EL (cell line): Measurements from ENCODE around the gene PDGFB.
A peak's percentile ranks its signal among the peaks of the same experiment; 100 is the strongest.

Experiments
- DNase-seq: peaks from one replicate; pipeline ENCODE4 v3.0.0-alpha.2; 2016

PDGFB gene

DNA sequence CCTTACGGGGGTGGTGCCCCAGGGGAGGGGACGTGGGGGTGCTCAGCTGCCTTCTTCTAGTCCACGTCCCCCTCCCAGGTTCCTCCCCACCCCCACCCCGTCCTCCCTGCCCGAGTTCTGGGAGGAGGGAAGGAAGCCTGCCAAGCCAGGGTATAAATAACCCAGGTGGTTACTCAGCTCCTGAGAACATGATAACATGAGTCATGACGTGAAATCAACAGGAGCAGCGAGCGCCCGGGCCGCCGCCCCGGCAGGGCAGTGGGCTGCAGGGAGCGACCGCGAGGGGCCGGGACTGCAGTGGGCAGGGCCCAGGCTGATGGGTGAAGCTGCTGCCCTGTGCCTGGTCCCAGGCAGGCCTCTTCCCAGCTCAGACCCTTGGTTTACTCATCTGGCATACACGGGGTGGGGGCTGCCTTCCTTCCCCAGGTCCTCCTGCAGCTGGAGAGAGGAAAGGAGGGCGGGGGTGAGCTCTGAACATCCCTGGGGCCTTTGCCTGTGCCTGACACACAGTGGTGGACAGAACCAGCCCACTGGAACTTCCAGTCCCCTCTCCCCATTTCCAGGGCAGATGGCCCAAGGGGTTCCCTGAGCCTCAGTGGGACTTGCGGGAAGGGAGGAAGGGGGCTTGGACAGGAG, 8.8 kb upstream of the PDGFB start:
- peak; percentile 80 for DNase-seq

DNA sequence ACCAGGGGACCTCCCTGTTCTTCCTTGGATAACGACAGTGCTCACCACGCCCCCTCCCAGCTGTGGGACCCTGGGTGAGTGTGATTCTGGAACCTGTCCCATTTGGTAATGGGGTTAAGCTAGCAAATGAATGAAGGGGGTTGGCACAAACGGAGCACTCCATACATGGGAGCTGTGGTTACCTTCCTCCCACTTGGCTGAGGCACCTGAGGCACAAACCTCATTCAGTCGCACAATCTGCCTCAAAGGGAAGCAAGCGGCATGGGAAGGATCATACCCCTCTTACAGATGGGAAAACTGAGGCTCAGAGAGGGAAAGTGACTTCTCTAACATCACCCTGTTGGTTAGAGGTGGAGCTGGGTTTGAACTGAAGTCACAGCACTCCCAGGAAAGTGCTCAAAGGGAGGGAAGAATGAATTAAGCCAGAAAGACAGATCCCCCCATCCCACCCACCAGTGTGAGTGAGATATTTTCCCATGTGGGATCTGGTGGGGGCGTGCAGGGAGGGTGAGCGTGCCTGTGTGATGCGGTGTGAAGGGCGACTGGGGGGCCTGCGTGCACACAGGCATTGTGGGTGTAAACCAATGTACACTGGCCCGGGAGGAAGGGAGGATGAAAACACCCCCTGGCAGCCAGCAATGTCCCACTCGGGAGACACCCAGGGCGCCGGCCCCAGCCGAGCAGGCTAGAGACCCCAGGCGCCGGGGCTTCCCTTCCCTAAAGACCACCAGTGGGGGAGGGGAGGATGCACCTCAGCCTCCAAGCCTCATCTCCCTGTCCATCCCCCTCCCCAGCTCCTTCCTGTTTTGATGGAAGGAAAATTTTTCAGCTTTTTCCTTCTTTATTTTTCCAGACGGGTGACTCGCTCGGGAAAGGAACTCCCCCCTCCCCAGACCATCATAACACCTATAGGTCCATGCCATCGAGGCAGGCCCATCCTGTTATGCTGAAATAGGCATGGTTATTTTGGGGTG, 8.0 kb upstream of the PDGFB start:
- peak; percentile 20 for DNase-seq

DNA sequence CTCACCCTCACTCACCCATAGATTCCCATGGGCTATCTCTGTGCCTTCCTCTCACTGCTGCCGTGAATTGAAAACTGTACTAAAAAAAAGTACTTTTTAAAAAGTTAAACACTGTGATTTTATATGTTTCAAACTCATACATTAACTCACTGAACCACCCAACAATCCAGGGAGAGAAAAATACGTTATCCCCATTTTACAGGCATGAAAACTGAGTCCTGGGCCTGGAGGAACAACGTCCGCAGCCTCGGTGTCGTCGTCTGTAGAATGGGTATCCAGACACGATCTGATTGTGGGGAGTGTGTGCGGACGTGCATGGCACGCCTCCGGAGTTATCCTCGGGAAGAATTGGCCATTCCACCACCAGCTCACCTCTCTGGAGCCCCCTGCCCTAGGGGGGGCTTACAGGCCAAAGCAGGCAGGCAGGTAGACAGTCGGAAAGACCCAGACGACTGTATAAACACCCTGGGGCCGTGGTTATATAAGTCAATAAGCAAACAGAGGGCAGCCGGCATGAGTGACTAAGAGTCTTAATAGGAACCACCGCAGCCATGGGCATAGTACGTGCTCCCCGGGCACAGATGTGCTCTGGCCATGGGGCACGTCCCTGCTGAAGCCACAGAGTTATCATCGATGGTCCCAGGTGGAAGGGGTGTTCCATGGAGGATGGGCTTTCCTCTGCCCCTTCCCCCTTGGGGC, 7.1 kb upstream of the PDGFB start:
- DNase-seq, result peak; percentile 29

DNA sequence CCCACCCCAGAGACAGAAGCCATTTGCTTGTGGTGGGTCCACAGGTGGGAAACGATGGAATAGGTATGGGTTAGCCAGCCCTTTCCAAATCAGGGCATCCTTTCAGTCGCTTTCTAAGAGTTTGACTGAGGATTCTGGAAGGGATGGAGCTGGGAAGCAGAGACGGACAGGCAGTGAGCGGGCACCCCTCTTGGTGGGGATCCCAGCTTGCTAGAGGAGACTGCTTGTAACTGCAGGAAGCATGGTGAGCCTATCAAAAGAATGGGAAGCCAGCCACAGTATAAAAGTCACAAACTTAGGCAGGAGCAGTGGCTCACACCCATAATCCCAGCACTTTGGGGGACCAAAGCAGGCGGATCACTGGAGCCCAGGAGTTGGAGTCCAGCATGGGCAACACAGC, 6.1 kb upstream of the PDGFB start:
- no peak for DNase-seq

DNA sequence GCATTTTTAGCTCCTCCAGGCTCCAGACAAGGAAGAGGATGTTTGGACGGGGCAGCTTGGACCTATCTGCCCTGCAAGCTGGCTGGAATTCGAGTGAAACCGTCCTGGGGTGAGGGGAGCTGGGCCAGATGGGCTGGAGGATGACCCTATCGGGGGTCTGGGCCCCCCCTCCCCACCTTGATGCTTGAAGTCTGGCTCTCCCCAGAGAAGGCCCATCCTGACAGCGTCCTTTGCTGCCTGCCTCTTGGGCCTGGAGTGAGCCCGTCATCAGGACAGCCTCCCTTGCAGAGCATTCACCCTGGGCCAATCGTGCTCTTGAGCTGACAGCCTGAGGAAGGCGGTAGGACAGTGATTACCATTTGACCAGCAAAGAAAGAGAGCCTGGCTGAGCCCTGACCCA, 5.3 kb upstream of the PDGFB start:
- no peak for DNase-seq

DNA sequence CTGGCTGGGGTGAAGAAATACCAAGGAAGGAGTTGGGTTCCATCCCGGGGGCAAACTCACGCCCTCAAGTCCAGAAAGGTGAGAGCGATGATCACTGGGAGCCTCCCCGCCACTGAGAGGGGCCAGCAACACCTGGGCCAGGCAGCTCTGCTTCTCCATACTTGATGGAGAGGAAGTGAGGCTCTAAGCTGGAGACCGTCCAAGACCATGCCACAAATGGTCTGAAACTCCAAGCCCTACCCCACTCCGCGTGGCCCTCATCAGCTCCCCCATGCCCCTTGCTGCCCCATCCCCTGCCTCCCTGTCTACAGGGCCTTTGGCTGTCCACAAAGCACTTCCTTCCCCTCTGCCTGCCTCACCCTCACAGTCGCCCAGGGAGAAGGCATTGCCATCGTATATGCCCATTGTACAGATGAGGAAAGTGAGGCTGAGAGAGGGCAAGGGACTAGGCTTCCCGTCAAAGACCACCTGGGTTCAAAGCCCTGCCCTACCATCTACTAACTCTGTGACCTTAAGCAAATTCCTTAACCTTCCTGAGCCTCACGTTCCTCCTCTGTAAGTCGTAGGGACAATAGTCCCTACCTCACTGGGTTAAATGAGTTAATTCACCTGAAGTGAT, 4.4 kb upstream of the PDGFB start:
- DNase-seq, result no peak

DNA sequence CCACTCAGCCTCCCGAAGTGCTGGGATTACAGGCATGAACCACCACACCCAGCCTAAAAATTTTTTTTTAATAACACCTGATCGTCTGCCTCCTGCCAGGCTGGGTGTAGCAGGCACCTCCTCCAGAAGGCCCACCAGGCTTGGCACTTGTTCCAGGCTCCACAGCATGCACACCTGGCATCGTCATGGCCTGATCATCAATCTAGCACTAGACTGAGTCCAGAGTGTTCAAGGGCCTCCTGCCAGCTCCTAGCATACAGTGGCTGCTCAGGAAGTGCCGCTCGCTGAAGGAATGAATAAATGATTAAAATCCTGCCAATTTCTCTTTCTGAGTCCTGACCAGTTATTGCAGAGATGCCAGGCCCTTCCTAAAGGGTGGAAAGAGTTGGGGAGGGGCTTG, 3.5 kb upstream of the PDGFB start:
- DNase-seq, result no peak

DNA sequence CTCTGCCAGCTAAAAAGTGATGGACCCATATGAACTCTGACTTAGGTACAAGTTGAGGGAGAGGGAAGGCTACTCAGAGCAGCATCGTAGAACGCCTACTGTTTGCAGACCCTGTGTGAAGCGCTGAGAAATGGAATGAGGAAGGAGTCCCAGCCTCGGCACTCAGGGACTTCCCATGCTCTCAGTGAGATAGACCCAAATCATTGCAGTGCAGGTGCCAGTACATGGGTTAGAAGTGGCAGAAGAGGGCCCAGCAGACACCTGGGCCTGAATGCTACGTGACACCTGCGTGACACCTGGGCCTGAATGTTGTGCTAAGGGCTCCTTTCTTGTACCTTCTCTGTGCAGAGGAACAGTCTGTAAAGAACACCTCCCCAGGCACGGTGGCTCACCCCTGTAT, 2.6 kb upstream of the PDGFB start:
- no peak for DNase-seq

DNA sequence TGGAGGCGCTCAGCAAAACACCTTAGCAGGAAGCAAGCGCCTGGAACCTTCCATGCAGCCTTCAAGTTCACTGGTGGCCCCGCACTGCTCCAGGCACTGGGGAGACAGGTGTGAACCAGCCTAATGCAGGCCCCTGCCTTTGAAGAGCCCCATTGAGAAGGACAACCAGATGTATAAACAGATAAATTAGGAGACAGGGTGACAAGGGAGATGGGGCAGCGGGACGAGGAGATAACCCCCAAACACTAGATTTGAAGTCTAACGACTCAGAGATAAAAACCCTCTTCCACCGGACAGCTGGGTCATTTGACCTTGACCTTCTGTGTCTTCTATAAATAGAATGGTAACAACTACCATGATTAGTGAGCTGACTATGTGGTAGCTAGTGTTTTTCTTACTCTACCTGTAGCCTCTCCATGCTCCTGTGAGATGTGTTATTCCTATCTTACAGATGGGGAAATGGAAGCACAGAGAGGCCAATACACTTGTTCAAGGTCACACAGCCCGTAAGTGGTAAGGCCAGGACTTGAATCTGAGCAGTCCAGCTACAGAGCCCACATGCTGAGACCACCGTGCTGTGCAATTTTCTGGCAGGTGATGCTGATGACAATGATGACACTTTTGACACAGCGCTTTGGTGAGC, 2.0 kb upstream of the PDGFB start:
- no peak for DNase-seq

DNA sequence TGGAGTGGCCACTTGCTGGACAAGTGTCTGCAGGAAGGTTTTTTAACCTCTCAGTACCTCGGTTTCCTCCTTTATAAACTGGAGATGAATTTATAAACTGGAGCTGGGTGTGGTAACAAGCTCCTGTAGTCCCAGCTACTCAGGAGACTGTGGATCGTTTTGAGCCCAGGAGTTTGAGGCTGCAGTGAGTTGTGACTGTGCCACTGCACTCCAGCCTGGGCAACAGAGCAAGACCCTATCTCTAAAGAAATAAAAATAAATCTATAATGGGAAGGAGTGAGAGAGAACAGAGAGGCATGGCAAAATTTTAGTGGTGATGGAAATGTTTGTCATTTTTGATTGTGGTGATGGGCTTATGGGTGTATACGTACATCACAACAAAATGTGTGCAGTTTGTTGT, 1.4 kb upstream of the PDGFB start:
- DNase-seq, result no peak

DNA sequence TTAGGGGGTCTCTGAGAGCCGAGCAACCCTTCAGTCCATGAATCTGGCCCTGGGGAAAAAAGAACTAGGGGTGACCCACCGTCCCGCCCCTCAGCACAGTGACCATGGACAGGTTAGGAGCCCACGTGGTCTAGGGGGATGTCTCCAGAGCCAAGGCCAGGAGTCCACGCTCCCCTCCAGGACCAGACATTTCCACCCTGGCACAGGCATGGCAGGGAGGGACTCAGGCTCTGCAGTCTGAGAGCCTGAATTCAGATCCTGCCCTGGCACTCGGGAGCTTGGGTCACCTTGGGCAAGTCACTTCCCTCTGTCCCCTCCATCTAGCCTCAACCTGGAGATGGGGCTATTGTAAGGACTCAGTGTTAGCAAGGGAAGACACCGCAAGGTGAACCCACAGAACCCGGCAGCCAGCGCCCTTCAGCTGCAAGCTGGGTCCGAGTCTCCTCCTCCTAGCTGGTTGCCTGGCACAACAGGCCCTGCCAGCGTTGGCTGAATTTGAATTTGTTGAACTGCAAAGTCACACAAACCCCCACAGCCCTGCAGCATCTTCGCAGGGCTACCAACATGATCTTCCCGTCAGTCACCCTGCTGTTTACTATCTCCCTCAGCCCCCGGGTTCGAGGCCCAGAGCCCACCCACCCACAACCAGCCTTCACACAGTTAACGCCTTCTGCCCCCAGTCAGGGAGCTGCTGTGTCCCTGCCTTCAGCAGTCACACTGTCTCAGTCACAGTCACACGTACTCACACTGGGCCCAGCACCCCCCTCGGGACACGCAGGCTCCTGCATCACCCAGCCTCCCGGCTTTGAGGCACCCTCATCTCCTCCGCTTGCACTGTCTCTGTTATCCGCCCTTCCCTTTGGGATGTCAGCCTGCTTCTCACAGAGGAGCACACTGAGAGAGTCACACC, 603 bp upstream of the PDGFB start:
- DNase-seq, result no peak

DNA sequence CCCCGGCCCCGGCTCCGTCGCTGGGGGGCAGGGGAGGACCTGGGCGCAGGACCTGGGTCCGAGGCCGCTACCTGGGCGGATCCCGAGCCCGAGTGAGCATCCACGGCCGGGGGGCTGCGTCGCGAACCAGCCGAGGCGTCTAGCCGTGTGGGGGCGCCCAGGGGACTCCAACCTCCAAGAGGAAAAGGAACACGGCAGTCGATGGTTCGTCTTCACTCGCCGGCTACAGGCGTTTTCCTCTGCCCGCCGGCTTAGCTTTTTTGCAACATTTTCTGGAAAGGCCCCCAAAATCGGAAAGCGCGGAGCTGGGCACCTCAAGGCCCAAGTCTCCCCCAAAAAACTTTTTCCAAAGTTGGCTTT, 666 bp downstream of the PDGFB start:
- DNase-seq, result peak; percentile 28

DNA sequence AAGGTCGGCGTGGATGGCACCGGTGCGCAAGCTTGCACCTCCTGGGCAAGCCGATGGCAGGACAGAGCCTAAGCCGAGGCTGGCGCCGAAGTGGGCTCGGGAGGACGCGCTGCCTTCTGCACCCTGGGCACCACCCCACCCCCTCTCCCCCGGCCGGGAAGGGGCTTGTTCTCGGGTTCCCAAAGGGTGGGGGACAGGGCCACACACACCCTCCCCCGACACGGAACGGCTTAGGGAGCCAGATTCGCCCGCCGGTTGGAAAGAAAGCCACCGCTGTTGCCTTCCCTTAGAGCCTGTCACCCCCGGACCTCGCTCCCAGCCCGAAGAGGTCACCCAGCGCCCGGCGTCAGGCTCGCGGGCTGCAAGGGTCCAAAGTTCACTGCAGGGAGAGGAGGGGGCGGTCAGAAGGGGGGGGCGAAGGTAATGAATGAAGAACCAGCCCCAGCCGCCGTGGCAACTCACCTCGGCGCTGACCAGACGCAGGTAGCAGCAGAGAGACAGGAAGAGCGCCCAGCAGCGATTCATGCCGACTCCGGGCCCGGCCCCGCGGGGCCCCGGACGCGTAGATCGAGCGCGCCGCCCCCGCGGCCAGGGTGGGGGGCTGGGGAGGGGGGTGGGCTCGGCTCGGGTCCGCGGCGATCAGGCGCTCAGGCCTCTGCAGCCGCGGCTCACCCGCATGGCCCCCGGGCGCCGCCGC, 1.2 kb downstream of the PDGFB start:
- DNase-seq, result no peak

DNA sequence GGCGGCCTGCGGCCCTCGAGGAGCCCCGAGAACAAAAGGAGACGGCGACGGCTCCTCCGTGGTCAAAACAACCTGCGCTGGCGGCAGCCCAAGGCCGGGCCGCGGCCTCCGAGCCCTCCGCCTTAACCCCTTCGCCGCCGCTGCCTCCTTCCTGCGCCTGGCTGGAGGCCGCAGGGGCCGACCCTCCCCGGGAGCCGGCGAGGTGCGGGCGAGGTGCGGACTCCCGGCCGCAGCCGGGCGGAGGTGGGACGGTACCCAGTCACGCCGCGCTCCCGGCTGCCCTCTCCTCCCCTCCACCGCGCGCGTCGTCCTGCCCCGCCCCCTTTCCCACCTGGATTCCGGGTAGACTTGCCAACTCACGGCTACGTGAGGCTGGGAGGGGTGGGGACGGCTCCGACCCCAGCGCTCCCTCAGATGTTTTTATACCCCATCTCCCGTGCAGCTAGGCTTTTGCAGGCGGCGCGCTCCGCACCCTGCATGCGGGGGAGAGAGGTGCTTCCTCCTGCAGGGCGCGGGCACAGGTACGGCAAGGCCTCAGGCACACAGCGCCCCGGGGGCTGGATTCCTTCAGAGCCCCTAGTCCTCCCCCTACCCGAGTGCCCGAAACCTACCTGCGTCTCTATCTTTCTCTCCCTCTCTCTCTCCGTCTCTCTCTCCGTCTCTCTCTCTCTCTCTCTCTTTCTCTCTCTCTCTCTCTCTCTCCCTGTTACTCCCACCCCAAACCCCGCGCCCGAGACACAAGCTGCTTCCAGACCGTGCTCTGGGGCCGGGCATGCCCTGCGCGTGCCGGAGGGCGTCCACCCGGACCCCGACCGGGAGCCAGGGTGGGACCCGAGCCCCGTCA, 2.0 kb downstream of the PDGFB start:
- no peak for DNase-seq

DNA sequence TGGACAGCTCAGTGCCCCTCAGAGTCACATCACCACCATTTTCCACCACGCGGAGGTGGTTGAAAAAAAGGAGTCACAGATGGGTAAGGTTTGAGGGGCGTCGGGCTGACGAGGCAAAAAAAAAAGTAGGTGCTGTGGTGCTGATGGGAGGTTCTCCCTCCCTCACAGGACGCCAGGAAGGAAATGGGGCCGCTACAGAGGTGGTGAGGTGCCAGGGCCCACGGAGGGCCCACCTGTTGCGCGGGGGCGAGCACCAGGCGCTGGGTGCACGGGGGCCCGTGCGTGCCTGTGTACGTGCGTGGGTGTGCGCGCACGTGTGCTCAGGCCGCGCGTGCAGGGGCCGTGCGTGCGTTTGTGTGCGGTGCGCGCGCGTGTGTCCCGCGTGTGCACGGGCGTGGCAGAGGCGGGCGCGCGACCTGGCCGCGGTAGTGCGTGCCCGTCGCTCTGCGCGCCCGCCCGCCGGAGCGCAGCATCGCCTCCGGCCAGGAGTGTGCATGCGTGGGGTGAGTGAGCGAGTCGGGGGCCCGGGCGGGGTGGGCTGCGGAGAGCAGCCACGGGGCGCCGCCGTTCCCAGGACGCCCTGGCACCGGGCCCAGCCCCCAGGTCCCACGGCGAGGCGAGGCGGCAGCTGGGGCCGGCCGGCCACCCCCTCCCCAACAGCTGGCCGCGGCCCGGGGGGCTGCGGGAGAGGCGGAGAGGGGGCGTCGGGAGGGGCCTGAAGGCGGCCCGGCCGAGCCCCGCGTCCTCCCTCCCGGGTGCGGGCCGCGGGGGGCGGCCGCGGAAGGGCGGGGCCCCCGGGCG, 2.8 kb downstream of the PDGFB start:
- DNase-seq, result no peak

DNA sequence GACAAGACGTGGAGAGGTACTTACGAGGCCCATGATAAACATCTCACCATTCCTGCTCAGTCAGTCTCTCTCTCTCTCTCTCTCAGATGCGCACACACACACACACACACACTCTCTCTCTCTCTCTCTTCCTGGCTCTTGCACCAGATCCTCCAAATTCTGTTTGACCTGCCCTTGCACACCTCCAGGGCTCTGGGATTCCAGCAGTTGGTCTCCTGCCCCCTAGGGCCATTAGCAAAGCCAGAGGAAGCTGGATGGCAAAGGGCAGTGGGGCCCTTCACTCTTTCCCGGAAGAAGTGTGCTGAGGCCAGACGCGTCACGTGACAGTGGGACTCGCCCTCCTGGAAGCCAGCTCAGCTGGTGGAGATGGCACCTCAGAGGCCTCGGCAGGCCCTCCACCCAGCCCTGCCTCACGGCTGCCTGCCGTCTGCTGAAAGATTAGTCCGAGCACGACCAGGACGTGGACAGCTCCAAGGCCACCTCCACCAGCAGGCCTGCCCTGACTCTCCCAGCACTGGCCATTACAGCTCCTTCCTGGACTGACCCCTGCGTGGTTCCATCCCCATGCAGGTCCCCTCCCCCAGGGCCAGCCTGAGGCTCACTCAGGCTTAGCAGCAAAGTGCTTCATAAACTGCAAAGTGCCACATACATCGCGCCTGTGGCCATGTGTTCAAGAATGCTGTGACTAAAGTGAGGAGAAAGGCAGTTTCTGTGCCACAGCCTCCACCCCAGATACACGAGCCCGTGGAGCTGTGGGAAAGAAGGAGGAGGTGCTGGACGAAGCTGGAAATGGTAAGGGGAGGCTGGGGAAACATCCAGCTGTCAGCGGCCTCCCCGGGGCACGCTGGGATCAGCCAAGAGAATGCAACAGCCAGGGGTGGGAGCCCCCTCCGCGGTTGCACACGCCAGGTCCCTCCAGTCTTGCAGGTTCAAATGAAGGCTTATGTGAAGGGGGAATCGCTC, 3.7 kb downstream of the PDGFB start:
- DNase-seq, result peak; percentile 13

DNA sequence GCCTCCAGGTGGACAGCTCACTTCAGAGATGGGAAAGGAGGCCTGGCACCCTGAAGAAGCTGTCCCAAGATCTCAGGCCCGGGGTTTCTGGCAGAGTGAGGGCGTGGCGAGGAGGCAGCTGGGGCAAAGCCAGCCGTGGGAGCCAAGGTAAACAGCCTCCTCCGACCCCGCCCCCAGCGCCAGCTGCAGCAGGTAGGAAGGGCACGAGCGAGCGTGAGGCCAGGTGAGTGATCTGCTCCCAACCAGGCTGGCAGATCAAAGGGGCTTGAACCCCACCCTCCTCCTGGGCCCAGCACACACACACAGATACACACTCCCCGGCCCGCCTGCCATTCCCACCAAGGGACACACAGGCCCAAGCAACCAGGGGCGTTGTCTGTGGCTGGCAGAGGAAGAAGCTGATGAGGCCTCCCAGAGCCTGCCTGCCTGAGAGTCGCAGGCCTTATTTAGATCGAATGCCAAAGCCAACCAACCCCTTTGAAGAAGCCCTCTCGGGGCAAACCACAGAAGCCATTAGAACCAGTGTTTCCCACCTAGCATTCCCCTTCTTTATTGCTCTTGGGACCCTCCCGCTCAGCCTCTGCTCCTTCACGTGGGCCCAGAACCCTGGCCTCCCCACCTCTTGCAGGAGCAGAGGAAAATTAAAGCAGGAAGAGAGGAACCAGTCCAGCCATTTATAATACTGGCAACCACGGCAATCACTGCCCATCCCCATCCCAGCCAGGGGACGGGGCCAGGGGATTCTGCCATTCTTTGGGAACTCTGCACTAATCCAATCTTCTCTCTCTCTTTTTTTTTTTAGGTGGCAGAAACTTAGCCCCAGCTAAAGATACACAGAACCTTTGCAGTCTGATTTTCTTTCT, 5.0 kb downstream of the PDGFB start:
- no peak for DNase-seq
